HG02970 (cell line): Measurements from ENCODE around the gene KISS1.

Experiments used
- ATAC-seq: cut with Tn5 transposase; IDR thresholded peaks from one replicate; pipeline ENCODE4 v1.9.1; 2021; ENCODE audit warnings: mild to moderate bottlenecking, moderate library complexity, moderate number of reproducible peaks; ENCODE audit not compliant: unreplicated experiment, low FRiP score

KISS1 gene

GRCh38 chr1:204162494-204163074 is 33.7 kb downstream of the KISS1 start:
- ATAC-seq: no peak

GRCh38 chr1:204161609-204162493 is 34.4 kb downstream of the KISS1 start:
- ATAC-seq: no peak

- no peak for ATAC-seq
Measured at GRCh38 chr1:204157962-204158361, 38.3 kb downstream of the KISS1 start.

GRCh38 chr1:204155881-204156280 is 40.4 kb downstream of the KISS1 start:
- no peak for ATAC-seq

- no peak for ATAC-seq
Measured at GRCh38 chr1:204154568-204155255, 41.6 kb downstream of the KISS1 start.

GRCh38 chr1:204153667-204154066 is 42.6 kb downstream of the KISS1 start:
- no peak for ATAC-seq

GRCh38 chr1:204152310-204153044 is 43.8 kb downstream of the KISS1 start:
- no peak for ATAC-seq

- no peak for ATAC-seq
Measured at GRCh38 chr1:204151552-204152309, 44.6 kb downstream of the KISS1 start, which contains the start of gene ETNK2. TSS of gene ETNK2 (minus strand) at chr1:204152044. CDS start at chr1:204151852, 192 bp downstream.

- ATAC-seq: no peak
Measured at GRCh38 chr1:204150702-204151551, 45.4 kb downstream of the KISS1 start.

- ATAC-seq: no peak
Measured at GRCh38 chr1:204149635-204150565, 46.4 kb downstream of the KISS1 start.

GRCh38 chr1:204149107-204149506 is 47.2 kb downstream of the KISS1 start:
- no peak for ATAC-seq

GRCh38 chr1:204147406-204148383 is 48.6 kb downstream of the KISS1 start:
- no peak for ATAC-seq

- ATAC-seq: no peak
Measured at GRCh38 chr1:204146965-204147364, 49.3 kb downstream of the KISS1 start.

GRCh38 chr1:204146309-204146708 is 50.0 kb downstream of the KISS1 start:
- ATAC-seq: no peak

- no peak for ATAC-seq
Measured at GRCh38 chr1:204145033-204145504, 51.2 kb downstream of the KISS1 start.

- ATAC-seq: no peak
Measured at GRCh38 chr1:204143276-204144041, 52.8 kb downstream of the KISS1 start.
